ENCODE measurements around the gene PBX3. TPM values are rescaled to one million over a fixed set of nuclear protein-coding genes. Genes with fewer than 3 reads are reported as not detected.

The PBX3 gene
- total RNA-seq, 1 experiment from 2014 or later, result 46.0 TPM

DNA sequence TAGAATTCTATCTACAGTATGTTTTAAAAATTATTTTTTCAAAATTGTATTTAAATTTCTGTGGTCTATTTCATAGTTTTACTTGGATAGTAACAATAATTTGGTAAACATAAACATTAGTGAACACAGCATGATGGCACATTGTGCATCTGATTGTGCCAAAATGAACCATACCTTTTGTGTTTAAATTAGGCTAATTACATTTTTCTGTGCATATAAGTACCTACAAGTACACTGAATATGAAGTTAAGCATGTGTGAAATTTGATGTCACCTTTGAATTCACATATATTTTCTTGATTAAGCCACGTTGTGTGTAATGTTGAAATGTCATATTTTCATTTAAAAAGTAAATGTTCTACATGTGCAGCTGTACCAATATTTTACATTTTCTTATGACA lies 13.4 kb downstream of the PBX3 start:
- H4K5ac ChIP-seq (ENCODE audit: insufficient read length, low read depth, low read length), result no peak overlapping the region
- H3K23ac ChIP-seq (ENCODE audit: insufficient read length, low read depth, low read length), result no peak overlapping the region
- peaks cover 2% of the 10 kb centered on the region; the same call in 1 of the 2 replicates for H3K79me2 ChIP-seq (ENCODE audit: insufficient read depth, low read length)
- no peak overlapping the region for H2AK5ac ChIP-seq (ENCODE audit: insufficient read length, low read length)
- no peak for DNase-seq
- Mint-ChIP-seq H3K27me3 (ENCODE audit: low read depth) (no peaks in the 10 kb centered on the region), H3K4me3 (no peak overlapping the region), H3K9me3 (no peaks in the 10 kb centered on the region), H3K36me3 (ENCODE audit: insufficient read depth in 1 of 3, low read depth in 3 of 3) (no peaks in the 10 kb centered on the region), H3K27ac (no peak overlapping the region), H3K4me1 (peaks cover 78 to 83% of the 10 kb centered on the region in 2 experiments)
- H2BK20ac ChIP-seq (ENCODE audit: low read depth, low read length, poor library complexity, severe bottlenecking), result no peak overlapping the region
- peaks cover 2% of the 10 kb centered on the region for H3K23me2 ChIP-seq (ENCODE audit: insufficient read length, low read depth, low read length, poor library complexity, severe bottlenecking)
- no peak overlapping the region for H2BK15ac ChIP-seq (ENCODE audit: low read depth, low read length)
- H3K27ac ChIP-seq (ENCODE audit: insufficient read length, low read depth, low read length), result no peak overlapping the region
- H3K14ac ChIP-seq (ENCODE audit: insufficient read depth, low read length), result no peak overlapping the region
- no peak overlapping the region for H4K91ac ChIP-seq (ENCODE audit: insufficient read length, low read depth, low read length)
- H3K9me3 ChIP-seq (ENCODE audit: control insufficient read depth, low read depth, low read length), result no peaks in the 10 kb centered on the region
- no peak overlapping the region for H3K4ac ChIP-seq (ENCODE audit: low read depth, low read length)
- no CpG with 5 or more reads among the region's 1 CpG for WGBS (ENCODE audit: extremely low coverage, insufficient read length, low lambda C conversion rate)
- H2BK5ac ChIP-seq (ENCODE audit: insufficient read length, low read length), result no peak overlapping the region
- H3K56ac ChIP-seq (ENCODE audit: insufficient read length, low read depth, low read length), result no peak overlapping the region
- TF ChIP-seq, protein P1, sequence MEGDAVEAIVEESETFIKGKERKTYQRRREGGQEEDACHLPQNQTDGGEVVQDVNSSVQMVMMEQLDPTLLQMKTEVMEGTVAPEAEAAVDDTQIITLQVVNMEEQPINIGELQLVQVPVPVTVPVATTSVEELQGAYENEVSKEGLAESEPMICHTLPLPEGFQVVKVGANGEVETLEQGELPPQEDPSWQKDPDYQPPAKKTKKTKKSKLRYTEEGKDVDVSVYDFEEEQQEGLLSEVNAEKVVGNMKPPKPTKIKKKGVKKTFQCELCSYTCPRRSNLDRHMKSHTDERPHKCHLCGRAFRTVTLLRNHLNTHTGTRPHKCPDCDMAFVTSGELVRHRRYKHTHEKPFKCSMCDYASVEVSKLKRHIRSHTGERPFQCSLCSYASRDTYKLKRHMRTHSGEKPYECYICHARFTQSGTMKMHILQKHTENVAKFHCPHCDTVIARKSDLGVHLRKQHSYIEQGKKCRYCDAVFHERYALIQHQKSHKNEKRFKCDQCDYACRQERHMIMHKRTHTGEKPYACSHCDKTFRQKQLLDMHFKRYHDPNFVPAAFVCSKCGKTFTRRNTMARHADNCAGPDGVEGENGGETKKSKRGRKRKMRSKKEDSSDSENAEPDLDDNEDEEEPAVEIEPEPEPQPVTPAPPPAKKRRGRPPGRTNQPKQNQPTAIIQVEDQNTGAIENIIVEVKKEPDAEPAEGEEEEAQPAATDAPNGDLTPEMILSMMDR (conservative IDR thresholded peaks at IDR 0.05), result no peak
- no peak overlapping the region for H2AFZ ChIP-seq (ENCODE audit: low read length)
- H3T11ph ChIP-seq (ENCODE audit: low read length), result no peak overlapping the region
- no peaks in the 10 kb centered on the region for H4K20me1 ChIP-seq (ENCODE audit: control insufficient read depth, insufficient read depth, insufficient read length)
- no peak overlapping the region for H2BK12ac ChIP-seq (ENCODE audit: insufficient read length, low read depth, low read length)
- H3K4me1 ChIP-seq (ENCODE audit: insufficient read depth, low read length), result peaks cover 11% of the 10 kb centered on the region; the same call in 1 of the 2 replicates
- no peak overlapping the region for H4K8ac ChIP-seq (replicated peaks; ENCODE audit: insufficient read length, low read depth, low read length)
- no peak overlapping the region for H3K9ac ChIP-seq (ENCODE audit: extremely low read depth, insufficient read length, low read length)
- H2BK120ac ChIP-seq (ENCODE audit: low read depth, low read length, poor library complexity, severe bottlenecking), result no peak overlapping the region
- H3K27me3 ChIP-seq (ENCODE audit: insufficient read depth, low read length), result no peaks in the 10 kb centered on the region
- H3K79me1 ChIP-seq (ENCODE audit: insufficient read depth, low read depth, low read length, poor library complexity, severe bottlenecking), result no peaks in the 10 kb centered on the region
- no peak overlapping the region for H3K4me2 ChIP-seq (ENCODE audit: insufficient read depth, insufficient read length, low read length)
- no peak overlapping the region for H3K18ac ChIP-seq (ENCODE audit: insufficient read length, low read depth, low read length)
